ENCODE data around the gene HDAC4.

DNA sequence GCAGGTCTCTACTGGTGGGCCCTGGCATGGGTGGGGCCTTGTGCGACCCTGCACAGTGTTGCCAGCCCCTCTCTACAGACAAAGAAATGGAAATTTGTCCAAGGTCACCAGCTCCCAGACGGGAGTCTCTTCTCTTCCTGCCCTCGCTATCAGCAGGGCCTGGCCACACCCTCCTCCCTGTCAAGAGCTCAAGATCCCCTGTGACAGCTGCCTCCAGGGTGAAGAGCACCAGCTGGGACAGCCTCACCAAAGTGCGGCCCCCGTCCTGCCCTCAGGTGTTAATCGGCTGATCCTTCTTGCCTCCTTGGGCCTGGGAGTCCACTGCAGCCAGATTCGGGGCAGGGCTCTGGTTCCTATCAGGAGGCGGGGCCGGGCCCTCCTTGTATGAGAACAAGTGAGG lies 293.9 kb downstream of the HDAC4 start:
- TF ChIP-seq, protein P1, sequence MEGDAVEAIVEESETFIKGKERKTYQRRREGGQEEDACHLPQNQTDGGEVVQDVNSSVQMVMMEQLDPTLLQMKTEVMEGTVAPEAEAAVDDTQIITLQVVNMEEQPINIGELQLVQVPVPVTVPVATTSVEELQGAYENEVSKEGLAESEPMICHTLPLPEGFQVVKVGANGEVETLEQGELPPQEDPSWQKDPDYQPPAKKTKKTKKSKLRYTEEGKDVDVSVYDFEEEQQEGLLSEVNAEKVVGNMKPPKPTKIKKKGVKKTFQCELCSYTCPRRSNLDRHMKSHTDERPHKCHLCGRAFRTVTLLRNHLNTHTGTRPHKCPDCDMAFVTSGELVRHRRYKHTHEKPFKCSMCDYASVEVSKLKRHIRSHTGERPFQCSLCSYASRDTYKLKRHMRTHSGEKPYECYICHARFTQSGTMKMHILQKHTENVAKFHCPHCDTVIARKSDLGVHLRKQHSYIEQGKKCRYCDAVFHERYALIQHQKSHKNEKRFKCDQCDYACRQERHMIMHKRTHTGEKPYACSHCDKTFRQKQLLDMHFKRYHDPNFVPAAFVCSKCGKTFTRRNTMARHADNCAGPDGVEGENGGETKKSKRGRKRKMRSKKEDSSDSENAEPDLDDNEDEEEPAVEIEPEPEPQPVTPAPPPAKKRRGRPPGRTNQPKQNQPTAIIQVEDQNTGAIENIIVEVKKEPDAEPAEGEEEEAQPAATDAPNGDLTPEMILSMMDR (IDR thresholded peaks at IDR 0.05) = no peak
- TF ChIP-seq POLR2A (IDR thresholded peaks at IDR 0.05) = no peak
